Loucy (cell line): ENCODE data around the gene LOXHD1.

Experiments
- EZH2phosphoT487 ChIP-seq: fragments of 200-600 bp; IDR thresholded peaks from 2 replicates; pipeline ENCODE4 v1.6.1; 2018; ENCODE audit warnings: antibody characterized with exemption, mild to moderate bottlenecking, moderate library complexity, borderline replicate concordance
- TF ChIP-seq, protein P1 (sequence below): fragments of 200-600 bp; sonication (generic); conservative IDR thresholded peaks from 2 replicates; pipeline ENCODE4 v1.5.1; 2014; ENCODE audit warnings: mild to moderate bottlenecking, antibody characterized with exemption, low read length

- TF ChIP-seq, protein P1, sequence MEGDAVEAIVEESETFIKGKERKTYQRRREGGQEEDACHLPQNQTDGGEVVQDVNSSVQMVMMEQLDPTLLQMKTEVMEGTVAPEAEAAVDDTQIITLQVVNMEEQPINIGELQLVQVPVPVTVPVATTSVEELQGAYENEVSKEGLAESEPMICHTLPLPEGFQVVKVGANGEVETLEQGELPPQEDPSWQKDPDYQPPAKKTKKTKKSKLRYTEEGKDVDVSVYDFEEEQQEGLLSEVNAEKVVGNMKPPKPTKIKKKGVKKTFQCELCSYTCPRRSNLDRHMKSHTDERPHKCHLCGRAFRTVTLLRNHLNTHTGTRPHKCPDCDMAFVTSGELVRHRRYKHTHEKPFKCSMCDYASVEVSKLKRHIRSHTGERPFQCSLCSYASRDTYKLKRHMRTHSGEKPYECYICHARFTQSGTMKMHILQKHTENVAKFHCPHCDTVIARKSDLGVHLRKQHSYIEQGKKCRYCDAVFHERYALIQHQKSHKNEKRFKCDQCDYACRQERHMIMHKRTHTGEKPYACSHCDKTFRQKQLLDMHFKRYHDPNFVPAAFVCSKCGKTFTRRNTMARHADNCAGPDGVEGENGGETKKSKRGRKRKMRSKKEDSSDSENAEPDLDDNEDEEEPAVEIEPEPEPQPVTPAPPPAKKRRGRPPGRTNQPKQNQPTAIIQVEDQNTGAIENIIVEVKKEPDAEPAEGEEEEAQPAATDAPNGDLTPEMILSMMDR = no peak
- no peak for TF ChIP-seq EZH2phosphoT487
Measured at GRCh38 chr18:46439037-46439436, 218.0 kb downstream of the LOXHD1 start.
